Nephron (organoid): ENCODE results near the gene OR11H1.
"Not testable (repeated sequence)": the region's sequence is repeated elsewhere in the genome, so short reads cannot be mapped to it uniquely, and the experiment has no call there.

Source experiments
- H3K27ac Mint-ChIP-seq, 3 experiments: 2 replicates each; pipeline ENCODE4 v1.8.0; 2020; ENCODE audit warnings: mixed read lengths in 3 of 3, mild to moderate bottlenecking in 2 of 3, moderate library complexity in 1 of 3
- H3K27me3 Mint-ChIP-seq: 2 replicates; pipeline ENCODE4 v1.8.0; 2021; ENCODE audit warnings: low read depth, mild to moderate bottlenecking, moderate library complexity, mixed read lengths
- H3K36me3 Mint-ChIP-seq: 2 replicates; pipeline ENCODE4 v1.8.0; 2020; ENCODE audit warnings: low read depth, mixed read lengths
- H3K4me1 Mint-ChIP-seq: 2 replicates; pipeline ENCODE4 v1.8.0; 2020; ENCODE audit warnings: mixed read lengths
- H3K4me3 Mint-ChIP-seq, 3 experiments: 2 replicates each; pipeline ENCODE4 v1.8.0; 2020; ENCODE audit warnings: mild to moderate bottlenecking in 3 of 3, mixed read lengths in 3 of 3, moderate library complexity in 2 of 3
- H3K9me3 Mint-ChIP-seq: 2 replicates; pipeline ENCODE4 v1.8.0; 2020; ENCODE audit warnings: mixed read lengths

OR11H1 gene

GRCh38 chr22:15527892-15528291 lies at the start of gene OR11H1:
OR11H1 (plus strand) TSS chr22:15528192; CDS start chr22:15528192, 0 bp downstream.
- not testable (repeated sequence) for H3K27me3 Mint-ChIP-seq, H3K36me3 Mint-ChIP-seq, H3K9me3 Mint-ChIP-seq

GRCh38 chr22:15509967-15510366 lies 18.0 kb upstream of the OR11H1 start:
- H3K27ac Mint-ChIP-seq, H3K4me1 Mint-ChIP-seq, H3K27me3 Mint-ChIP-seq, H3K9me3 Mint-ChIP-seq, H3K4me3 Mint-ChIP-seq, H3K36me3 Mint-ChIP-seq: not testable (repeated sequence)

More at GRCh38 chr22:15527892-15528291, at the start of gene OR11H1:
- H3K27ac Mint-ChIP-seq, H3K4me3 Mint-ChIP-seq, H3K4me1 Mint-ChIP-seq: not testable (repeated sequence)

GRCh38 chr22:15515896-15516295 lies 12.1 kb upstream of the OR11H1 start:
- H3K9me3 Mint-ChIP-seq: not testable (repeated sequence)

GRCh38 chr22:15553767-15554166 lies 25.8 kb downstream of the OR11H1 start:
- not testable (repeated sequence) for H3K36me3 Mint-ChIP-seq, H3K9me3 Mint-ChIP-seq, H3K4me1 Mint-ChIP-seq, H3K4me3 Mint-ChIP-seq, H3K27ac Mint-ChIP-seq, H3K27me3 Mint-ChIP-seq

More at GRCh38 chr22:15515896-15516295, 12.1 kb upstream of the OR11H1 start:
- H3K4me3 Mint-ChIP-seq, H3K27ac Mint-ChIP-seq, H3K27me3 Mint-ChIP-seq, H3K36me3 Mint-ChIP-seq, H3K4me1 Mint-ChIP-seq: not testable (repeated sequence)

DNA sequence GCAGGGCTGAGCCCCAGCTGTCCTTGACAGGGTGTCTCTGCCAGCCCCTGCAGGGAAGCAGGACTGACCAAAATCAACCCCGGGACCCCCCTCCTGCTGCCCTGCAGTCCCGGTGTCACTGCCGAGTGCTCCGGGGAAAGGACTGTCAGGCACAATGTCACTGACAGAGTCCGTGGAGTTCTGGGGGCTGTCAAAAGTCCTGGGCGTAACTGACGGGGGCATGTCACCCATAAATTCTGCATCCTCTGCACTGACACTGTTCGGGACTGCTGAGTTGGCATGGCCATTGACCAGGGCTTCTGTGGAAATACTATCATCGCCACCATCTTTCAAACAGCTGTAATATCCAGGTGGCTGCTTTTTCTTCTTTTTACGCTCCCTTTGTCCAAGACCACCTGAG lies 35.5 kb downstream of the OR11H1 start:
- not testable (repeated sequence) for H3K9me3 Mint-ChIP-seq, H3K36me3 Mint-ChIP-seq, H3K4me3 Mint-ChIP-seq, H3K27ac Mint-ChIP-seq, H3K27me3 Mint-ChIP-seq, H3K4me1 Mint-ChIP-seq

DNA sequence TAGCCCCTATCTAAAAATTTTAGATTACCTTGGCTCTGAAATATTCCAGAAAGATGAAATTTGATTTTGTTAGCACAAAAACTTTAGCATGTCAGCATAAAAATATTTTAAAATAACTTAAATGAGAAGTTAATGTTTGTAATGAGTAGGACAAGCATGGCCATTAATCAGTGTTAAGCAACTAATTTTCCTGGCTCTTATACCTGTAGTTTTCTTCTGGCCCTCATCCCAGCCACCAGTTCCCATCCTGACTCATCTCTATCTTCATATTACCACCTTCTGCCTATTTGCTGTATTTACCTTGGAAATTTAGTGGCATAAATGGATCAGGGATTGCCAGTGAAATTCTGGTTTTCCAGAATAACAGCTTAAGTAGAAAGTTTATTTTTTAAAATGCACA lies 37.1 kb downstream of the OR11H1 start:
- H3K27me3 Mint-ChIP-seq, H3K9me3 Mint-ChIP-seq, H3K4me1 Mint-ChIP-seq, H3K4me3 Mint-ChIP-seq, H3K27ac Mint-ChIP-seq, H3K36me3 Mint-ChIP-seq: not testable (repeated sequence)
